HFF-Myc (cell line): Measurements from ENCODE around the gene MAPKAP1.

Source experiments
- DNase-seq: peaks from one replicate; pipeline ENCODE4 v3.0.0-alpha.2; 2011; ENCODE audit warnings: low read depth; ENCODE audit errors: extremely low read depth
- H3K4me3 ChIP-seq: replicated peaks from 2 replicates; pipeline ENCODE4 v1.5.1; 2011; ENCODE audit warnings: low read depth, mild to moderate bottlenecking, control low read depth, low read length
- CTCF ChIP-seq: IDR thresholded peaks from 2 replicates; pipeline ENCODE4 v1.5.1; 2012; ENCODE audit warnings: mild to moderate bottlenecking, low read depth, low read length, control low read depth; ENCODE audit errors: missing control alignments

The MAPKAP1 gene

GRCh38 chr9:125447202-125447802 is 259.7 kb downstream of the MAPKAP1 start:
- no peak overlapping the region for H3K4me3 ChIP-seq
- no peak for TF ChIP-seq CTCF
- DNase-seq, result no peak

GRCh38 chr9:125446561-125447094 is 260.4 kb downstream of the MAPKAP1 start:
- no peak for DNase-seq
- H3K4me3 ChIP-seq, result no peak overlapping the region
- no peak for TF ChIP-seq CTCF

- DNase-seq, result no peak
- H3K4me3 ChIP-seq, result no peak overlapping the region
- no peak for TF ChIP-seq CTCF
These were observed 262.0 kb downstream of the MAPKAP1 start for GRCh38 chr9:125444956-125445506.

GRCh38 chr9:125444166-125444565 is 262.8 kb downstream of the MAPKAP1 start:
- TF ChIP-seq CTCF, result no peak
- no peak for DNase-seq
- H3K4me3 ChIP-seq, result no peak overlapping the region

- no peak for DNase-seq
- TF ChIP-seq CTCF, result no peak
- no peak overlapping the region for H3K4me3 ChIP-seq
These were observed 263.6 kb downstream of the MAPKAP1 start for GRCh38 chr9:125443367-125443766.

GRCh38 chr9:125442452-125442851 is 264.6 kb downstream of the MAPKAP1 start:
- no peak for TF ChIP-seq CTCF
- no peak overlapping the region for H3K4me3 ChIP-seq

GRCh38 chr9:125440411-125440810 is 266.6 kb downstream of the MAPKAP1 start:
- no peak for TF ChIP-seq CTCF
- no peak overlapping the region for H3K4me3 ChIP-seq
- no peak for DNase-seq

More at GRCh38 chr9:125442452-125442851, 264.6 kb downstream of the MAPKAP1 start:
- no peak for DNase-seq
